ENCODE measurements around the gene NANS.
"Not testable (repeated sequence)": the region's sequence is repeated elsewhere in the genome, so short reads cannot be mapped to it uniquely, and the experiment has no call there.

Gene NANS

DNA sequence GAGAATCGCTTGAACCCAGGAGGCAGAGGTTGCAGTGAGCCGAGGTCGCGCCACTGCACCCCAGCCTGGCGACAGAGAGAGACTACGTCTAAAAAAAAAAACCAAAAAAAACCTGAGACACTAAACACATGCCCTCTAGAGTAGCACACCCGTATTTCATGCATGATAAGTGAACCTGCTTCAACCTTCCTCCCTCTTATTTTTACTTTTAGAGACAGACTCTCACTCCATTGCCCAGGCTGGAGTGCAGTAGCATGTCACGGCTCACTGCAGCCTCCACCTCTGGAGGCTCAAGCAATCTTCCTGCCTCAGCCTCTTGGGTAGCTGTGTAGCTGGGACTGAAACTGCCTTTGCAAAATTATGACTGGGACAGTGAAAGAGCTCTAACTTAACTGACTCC is 17.6 kb upstream of the NANS start:
- no peak for DNase-seq (ENCODE audit: low spot score)

DNA sequence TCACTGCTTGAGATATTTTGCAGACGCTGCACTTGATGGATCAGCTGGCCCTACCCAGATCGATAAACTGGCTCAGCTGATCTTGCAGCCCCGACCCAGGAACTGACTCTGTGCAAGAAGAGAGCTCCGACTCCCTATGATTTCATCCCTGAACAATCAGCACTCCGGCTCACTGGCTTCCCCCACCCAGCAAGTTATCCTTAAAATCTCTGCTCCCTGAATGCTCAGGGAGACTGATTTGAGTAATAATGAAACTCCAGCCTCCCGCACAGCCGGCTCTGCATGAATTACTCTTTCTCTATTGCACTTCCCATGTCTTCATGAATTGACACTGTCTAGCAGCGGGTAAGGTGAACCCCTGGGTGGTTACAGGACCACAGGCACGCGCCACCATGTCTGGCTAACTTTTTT is 16.9 kb upstream of the NANS start:
- no peak for DNase-seq (ENCODE audit: low spot score)

DNA sequence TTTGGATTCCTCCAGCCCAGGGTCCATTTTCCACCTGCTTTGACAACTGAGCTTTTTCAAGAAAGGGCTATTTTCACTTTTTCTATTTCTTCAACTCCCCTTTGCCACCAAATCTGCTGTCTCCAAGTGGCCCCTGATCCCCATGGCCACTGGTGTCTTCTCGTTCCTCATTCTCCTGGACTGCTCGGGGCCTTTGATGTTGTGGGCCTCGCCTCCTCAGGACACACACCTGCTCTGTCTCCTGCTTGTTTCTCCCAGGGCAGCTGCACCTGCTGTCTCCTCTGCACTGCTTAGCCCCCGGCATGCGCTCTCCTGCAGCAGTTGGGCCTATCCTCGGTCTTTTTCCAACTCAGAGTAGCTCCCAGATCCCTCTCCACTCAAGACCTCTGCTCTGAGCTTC is 16.3 kb upstream of the NANS start:
- DNase-seq (ENCODE audit: low spot score), result no peak

DNA sequence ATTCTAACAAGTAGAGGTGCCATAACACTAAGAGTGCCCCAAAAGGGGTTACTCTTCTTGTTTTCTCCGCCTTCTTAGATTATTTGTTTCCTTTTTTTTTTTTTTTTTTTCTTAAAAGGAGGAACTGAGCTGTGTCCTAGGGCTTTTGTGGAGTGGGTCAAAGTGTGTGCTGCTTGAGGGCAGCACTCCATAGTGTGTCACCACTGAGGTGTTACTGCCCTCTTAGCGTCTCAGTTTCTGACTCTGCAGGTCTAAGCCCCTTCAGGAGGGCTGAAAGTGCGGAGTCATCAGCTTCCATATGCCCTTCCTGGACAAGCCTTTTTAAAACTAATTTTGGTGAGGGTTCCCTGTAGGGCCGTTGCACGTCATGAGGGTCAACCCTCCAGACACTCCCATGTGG is 12.6 kb upstream of the NANS start:
- DNase-seq (ENCODE audit: low spot score), result no peak

DNA sequence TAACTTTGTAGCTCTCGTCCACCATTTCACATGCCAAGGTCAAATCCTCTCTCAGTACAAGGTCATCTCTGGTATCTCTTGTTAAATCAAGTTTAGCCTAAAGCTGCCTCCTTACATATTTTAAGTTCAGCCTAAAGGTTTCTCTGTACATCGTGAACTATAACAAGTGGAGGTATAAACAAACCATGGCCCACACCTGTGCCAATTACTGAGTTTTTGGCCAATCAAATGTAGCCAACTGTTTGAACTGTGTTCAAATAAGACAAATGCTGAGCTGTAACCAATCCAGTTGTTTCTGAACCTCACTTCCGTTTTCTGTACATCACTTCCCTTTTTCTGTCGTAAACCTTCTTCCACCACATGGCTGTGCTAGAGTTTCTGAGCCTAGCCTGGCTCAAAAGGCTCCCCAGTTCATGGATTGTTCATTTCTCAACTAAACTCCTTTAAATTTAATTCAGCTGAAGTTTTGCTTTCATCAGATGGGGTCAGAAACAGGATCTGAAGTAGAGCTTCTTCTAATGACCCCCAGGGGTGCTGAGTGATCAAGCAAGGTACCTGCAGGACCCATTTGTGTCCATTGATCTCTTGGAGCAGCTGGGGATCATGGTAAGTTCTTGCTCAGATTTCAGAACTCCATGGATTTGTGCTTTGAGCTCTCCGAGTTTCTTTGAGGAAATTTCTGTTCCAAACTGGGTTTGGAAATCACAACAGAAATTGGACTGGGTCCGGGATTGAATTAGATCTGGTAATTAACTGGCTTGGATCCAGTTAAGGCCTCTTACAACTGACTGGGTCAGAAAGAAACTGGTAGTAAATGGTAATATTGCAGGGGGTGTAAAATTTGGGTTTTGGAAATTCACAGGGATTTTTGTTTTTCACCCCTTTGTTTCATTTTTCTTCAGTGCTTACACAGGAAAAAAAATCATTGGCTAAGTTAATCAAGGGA is 11.0 kb upstream of the NANS start:
- no peak for DNase-seq (ENCODE audit: low spot score)

DNA sequence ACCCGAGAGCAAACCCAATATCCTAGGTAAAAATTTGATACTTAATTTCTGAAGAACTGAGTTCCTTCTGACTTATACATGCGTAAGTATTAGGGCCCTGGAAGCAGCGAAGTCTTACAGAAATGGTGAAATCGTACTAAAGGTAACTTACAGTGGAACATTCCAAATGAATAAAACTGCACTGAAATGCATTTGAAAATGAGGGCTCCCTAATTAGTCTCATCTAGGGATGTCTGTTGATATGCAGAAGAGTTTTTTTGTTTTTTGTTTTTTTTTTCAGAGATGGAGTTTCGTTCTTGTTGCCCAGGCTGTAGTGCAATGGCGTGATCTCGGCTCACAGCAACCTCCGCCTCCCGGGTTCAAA is 10.4 kb upstream of the NANS start:
- DNase-seq (ENCODE audit: low spot score), result no peak

DNA sequence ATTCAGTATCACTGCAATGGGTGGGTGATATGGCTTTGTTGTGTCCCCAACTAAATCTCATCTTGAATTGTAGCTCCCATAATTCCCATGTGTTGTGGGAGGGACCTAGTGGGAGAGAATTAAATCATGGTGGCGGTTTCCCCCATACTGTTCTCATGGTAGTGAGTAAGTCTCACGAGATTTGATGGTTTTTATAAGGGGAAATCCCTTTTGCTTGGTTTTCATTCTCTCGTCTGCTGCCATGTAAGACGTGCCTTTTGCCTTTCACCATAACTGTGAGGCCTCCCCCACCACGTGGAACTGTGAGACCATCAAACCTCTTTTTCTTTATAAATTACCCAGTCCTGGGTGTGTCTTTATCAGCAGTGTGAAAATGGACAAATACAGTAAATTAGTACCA is 9.5 kb upstream of the NANS start:
- no peak for DNase-seq (ENCODE audit: low spot score)

DNA sequence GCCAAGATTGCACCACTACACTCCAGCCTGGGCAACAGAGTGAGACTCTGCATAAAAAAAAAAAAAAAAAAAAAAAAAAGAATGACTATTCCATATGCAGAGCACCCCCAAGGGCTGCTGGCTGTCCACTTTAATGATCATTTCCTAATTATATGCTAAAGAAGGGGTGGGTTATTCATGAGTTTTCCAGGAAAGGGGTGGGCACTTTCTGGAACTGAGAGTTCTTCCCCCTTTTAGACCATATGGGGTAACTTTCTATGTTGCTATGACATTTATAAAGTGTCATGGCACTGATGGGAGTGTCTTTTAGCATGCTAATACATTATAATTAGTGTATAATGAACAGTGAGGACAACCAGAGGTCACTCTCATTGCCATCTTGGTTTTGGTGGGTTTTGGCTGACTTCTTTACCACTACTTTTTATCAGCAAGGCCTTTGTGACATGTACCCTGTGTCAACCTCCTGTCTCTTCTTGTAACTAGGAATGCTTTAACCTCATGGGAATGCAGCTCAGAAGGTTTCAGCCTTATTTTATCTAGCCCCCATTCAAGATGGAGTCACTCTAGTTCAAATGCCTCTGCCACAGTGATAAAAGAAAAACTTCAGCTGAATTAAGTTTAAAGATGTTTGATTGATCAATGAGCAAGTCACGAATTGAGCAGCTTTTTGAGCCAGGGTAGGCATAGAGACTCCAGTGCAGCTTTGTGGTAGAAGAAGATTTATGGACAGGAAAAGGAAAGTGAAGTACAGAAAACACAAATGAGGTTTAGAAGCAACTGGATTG is 7.1 kb upstream of the NANS start:
- DNase-seq (ENCODE audit: low spot score), result no peak

DNA sequence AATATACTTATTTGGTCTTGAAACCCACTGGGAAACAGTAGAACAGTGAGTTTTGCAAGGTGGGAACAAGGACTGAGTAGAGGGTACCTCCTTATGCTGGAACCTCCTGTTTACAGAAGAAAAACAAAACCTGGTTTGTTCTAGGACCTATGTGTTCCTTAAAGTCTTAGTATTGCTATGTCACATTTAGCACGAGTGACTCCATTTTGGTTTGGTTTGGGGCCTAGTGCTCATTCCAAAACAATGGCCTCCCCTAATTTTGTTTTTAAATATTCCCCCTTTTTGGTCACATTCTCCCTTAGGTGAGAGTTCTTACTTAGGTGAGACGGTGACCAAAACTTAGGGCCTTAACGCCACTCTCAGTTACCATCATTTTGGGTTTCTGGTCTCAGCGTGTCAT is 6.2 kb upstream of the NANS start:
- DNase-seq (ENCODE audit: low spot score), result no peak

DNA sequence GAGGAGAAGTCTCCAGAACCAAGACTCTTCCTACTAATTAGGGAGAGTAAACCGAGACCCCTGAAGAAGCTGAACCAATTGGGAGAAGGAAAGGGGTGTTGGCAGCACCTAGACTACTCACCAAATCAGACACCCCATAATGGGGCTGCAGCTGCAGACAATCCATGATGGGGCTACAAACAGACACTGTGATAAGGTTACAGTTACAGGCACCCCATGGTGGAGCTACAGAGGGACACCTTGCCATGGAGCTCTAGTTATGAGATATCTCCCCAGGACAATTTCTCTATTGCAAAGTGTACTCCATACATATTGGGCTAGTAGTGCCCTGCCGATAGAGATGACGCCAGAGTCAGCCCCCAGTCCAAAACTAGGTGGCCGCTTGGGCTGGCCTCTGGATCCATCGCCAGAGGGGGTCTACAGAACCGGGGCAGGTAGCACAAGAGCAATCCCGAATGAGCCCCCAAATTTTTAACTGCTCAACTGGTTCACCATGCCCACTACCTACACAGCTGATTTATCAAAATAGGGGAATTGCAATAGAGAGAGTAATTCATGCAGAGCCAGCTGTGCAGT is 2.1 kb upstream of the NANS start:
- no peak for DNase-seq (ENCODE audit: low spot score)

DNA sequence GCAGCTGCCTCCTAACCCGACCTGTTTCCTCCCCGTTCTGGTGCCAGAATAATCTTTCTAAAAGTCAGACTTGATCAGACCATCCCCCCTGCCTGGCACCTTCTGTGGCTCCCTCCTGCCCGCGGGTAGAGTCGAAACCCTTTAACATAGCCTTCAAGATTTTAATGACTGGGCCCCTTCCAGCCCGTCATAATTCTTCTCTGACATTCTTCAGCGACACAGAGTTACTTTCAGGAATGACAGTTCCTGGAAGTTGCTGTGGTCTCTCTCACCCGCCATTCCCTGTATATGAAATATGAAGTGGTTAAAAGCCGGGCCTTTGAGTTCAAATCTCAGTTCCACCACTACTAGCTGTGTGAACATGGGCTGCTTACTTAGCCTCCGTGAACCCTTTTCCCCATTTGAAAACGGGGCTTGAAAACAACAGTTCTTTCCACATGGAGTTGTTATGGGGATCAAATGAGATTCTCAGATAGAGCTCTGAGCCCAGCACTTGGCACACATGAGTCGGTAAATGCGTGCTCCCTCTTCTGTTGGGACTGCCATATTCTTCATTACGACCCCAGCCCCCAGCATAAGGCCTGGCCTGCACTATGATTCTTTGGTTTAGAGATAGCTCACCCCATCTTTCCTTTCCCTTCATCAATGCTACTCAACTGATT is 737 bp downstream of the NANS start:
- no peak for DNase-seq (ENCODE audit: low spot score)

DNA sequence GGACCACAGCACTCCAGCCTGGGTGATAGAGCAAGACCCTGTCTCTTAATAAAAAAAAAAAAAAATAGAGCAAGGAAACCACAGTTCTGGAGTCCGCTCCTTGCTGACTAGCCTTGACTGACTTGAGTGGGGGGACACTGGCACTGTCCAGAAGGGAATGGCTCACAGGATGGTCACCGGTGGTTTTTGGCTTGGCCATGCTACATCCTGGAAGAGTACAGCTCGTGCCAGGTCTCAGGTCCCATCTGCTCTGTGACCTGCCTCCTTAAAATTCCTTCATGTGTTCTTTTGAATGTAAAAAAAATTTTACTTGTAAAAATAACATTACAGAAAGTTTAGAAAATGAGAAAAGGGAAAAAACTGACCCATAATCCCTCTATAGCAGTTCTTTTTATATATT is 5.6 kb downstream of the NANS start:
- DNase-seq (ENCODE audit: low spot score), result no peak

DNA sequence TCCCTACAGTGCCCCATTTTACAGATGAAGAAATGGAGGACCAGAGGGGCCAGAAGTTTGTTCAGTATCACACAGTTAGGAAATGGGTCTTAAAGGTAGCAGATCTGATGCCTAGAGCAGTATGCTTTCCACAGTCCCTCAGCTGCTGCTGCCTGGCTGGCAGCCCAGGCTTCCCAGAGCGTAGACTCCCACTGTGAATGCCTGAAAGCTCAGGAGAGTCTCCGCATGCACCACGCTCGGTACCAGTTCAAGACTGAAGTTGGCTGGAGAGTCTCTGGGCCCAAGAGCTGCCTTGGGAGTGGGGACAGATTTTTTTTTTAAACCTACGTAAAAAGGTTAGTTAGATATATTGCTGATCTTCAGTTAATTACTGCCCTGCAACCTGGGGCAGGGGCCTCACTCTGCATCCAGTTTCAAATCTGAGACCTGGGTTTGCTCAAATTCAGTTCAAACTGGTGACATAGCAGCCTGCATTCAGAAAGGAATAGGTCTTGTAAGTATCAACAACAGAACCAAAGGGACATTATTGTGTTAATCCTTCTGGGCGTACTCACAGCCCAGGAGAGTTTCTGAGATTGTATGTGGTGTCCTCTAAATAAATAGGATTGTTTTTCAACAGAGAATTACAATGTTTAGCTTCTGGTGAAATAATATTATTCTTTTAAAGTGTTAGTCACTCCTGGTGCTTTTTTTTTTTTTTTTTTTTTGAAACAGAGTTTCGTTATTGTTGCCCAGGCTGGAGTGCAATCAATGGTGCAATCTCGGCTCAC is 8.3 kb downstream of the NANS start:
- no peak for DNase-seq (ENCODE audit: low spot score)

DNA sequence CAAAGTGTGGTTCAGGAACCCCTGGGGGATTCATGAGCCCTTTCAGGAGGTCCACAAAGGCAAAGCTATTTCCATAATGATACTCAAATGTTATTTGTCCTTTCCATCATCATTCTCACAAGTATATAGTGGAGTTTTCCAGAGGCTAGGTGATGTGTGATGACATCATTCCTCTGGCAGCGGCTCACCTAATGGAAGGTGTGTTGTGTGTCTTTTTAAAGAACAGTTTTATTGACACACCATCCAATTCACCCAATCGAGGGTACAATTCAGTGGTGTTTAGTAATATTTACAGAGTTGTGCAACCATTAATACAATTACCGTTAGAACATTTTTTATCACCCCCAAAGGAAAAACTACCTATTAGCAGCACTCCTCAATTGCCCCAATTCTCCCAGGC is 9.7 kb downstream of the NANS start:
- DNase-seq (ENCODE audit: low spot score), result no peak

DNA sequence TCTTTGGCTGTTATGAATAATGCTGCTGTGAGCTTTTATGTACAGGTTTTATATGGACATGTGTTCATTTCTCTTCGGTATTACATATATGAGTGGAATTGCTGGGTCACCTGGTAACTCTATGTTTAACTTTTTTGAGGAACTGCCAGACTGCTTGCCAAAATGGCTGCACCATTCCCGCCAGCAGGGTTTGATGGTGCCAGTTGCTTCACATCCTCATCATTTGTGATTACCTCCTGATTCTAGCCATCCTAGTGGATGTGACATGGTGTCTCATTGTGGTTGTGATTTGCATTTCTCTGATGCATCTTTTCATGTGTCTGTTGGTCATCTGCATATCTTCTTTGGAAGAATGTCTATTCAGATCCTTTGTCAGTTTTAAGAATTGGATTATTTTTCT is 10.7 kb downstream of the NANS start:
- no peak for DNase-seq (ENCODE audit: low spot score)

DNA sequence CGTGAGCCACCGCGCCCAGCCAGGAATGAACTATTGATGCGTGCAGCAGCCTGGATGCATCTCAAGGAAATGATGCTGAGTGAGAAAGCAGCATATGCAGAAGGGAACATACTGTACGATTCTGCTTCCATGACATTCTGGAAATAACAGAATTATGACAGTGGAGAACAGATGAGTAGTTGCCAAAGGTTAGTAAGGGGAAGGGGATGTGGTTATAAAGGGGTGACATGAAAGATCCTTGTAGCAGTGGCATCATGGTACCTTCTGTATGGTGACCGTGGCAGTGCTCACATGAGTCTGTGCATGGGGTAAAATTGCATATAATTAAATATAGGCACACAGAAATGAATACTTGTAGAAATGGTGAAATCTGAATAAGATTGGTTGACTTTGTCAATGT is 13.0 kb downstream of the NANS start:
- DNase-seq (ENCODE audit: low spot score), result no peak

DNA sequence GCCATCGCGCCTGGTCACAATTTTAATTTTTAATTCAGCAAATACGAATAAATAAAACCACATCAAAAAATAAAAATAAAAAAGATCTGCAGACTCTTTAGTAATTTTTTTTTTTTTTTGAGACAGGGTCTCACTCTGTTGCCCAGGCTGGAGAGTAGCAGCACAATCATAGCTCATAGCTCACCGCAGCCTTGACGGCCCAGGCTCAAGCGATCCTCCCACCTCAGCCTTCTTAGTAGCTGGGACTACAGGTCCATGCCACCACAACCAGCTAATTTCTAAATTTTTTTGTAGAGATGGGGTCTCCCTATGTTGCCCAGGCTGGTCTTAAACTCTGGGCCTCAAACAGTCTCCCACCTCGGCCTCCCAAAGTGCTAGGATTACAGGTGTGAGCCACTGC is 14.2 kb downstream of the NANS start:
- no peak for DNase-seq (ENCODE audit: low spot score)

DNA sequence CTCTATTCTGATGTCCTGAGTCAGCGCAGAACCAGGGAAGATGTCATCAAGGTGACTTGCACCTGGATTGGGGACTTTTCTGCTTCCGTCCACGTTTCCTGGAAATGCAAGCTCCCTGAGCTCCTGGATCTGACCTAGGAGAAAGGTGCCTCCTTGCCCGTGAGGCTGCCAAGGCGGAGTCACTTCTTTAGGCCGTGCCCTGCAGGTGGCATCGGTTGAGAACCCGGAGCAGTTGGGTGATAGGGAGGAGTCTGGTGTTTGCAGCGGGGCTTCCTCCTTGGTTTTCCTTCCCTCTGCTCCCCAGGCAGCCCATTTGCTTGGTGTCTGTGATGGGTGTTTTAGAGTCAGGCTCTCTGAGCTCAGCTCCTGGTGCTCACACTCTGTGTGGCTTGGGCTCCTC is 15.2 kb downstream of the NANS start:
- no peak for DNase-seq (ENCODE audit: low spot score)

DNA sequence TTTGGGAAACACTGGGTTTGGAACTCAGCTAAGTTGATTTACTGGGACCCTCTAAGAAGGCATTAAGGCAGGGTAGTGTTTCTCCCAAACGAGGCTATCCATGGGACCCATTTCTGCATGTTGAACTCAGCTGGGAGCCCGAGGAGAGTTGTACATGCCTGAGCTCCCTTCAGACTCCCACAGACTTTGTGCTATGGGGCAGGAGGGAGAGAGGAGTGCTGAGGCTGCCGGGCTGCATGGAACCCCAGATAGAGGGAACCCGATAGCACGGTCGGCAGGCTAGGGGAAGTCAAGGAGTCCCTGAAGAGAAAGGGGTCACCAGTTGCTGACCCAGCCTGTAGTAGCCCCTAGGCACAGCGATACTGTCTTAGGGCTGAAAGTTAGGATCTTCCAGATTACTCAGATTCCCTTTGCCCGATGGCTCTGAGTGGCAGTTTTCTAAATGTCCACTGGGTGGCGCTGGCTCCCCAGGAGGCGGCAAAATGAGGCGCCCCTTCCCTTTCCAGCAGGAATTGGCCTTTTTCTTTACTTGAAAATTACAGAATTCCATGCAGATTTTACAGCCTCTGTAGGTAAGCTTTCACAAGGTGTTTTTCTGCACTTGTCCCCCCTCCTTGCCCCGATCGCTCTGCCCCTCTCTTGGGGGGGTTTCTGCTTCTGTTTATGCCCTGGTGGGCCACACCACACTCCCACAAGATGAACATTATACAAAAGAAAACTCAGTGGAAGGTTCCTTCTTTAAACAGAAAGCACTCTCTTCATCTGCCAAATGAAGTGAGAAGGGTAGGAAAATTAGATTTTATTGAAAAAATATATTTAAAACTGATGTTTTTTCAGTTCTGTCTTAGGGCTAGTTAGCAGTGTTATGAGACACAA is 17.8 kb downstream of the NANS start:
- DNase-seq (ENCODE audit: low spot score), result peak; percentile 82

DNA sequence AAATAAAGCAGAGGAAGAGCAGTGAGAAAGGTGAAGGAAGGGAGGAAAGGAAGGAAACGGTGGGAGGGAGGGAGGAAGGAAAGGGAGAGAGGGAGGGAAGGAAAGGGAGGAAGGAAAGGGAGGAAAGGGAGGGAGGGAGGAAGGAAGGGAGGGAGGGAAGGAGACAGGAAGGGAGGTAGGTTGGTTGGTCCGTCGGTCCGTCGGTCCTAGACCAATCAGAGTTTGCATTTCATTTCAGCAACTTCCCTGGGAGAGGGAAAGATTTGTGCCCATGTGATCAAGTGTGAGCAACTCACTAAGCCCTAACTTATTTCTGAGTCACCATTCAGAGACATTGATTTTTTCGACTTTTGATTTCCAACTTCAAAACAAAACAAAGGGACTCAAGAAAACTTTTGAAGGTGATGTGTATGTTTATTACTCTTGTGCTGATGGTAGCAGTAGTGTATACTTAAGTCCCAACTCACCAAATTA is 18.8 kb downstream of the NANS start:
- DNase-seq (ENCODE audit: low spot score), result peak; percentile 88

DNA sequence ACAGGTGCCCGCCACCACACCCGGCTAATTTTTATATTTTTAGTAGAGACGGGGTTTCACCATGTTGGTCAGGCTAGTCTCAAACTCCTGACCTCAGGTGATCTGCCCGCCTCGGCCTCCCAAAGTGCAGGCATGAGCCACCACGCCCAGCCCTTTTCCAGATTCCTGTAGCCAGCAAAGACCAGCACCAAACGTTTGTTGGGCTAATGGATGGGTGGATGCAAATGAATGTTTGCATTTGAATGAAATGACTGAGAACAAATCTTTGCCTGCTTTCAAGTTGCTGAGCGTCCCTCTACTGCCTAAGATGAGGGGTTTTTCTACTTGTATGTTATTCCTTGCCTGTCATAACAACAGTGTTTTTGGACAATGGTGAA is 20.0 kb downstream of the NANS start:
- not testable (repeated sequence) for DNase-seq (ENCODE audit: low spot score)

All from GM03348 (cell line).